Neural cell (in vitro differentiated cells): ENCODE measurements around the gene SDCCAG8. TPM values are rescaled to one million over a fixed set of nuclear protein-coding genes. Genes with fewer than 3 reads are reported as not detected.

Experiments
- H2AFZ ChIP-seq: fragments of 200-600, 300-800 bp; sonication (generic), shearing (Covaris generic); 2 replicates; pipeline ENCODE4 v1.6.0; 2014; ENCODE audit warnings: low read depth, mild to moderate bottlenecking, antibody characterized with exemption, low read length, moderate library complexity
- H3F3A ChIP-seq: fragments of 200-600 bp; shearing (Covaris generic); 2 replicates; pipeline ENCODE4 v1.6.1; 2016; ENCODE audit warnings: mild to moderate bottlenecking, moderate library complexity, mixed read lengths, antibody characterized with exemption, low read length; ENCODE audit not compliant: insufficient read depth, poor library complexity, severe bottlenecking
- H3K27ac ChIP-seq: fragments of 200-600, 300-800 bp; sonication (generic), shearing (Covaris generic); 2 replicates; pipeline ENCODE4 v1.5.1; 2014; ENCODE audit warnings: mild to moderate bottlenecking, low read length, moderate library complexity
- H3K27me3 ChIP-seq: fragments of 300-800, 200-600 bp; sonication (generic), shearing (Covaris generic); 2 replicates; pipeline ENCODE4 v1.6.0; 2014; ENCODE audit warnings: mild to moderate bottlenecking, low read depth, low read length, moderate library complexity; ENCODE audit not compliant: insufficient read depth
- H3K36me3 ChIP-seq: fragments of 300-800, 200-600 bp; sonication (generic), shearing (Covaris generic); 2 replicates; pipeline ENCODE4 v1.5.1; 2014; ENCODE audit warnings: mild to moderate bottlenecking, antibody characterized with exemption, low read length, moderate library complexity; ENCODE audit not compliant: insufficient read depth
- H3K4me2 ChIP-seq: fragments of 300-800, 200-600 bp; sonication (generic), shearing (Covaris generic); 2 replicates; pipeline ENCODE4 v1.6.0; 2014; ENCODE audit warnings: mild to moderate bottlenecking, low read length
- H3K4me3 ChIP-seq: fragments of 300-800, 200-600 bp; sonication (generic), shearing (Covaris generic); 2 replicates; pipeline ENCODE4 v1.5.1; 2014; ENCODE audit warnings: mild to moderate bottlenecking, low read length, moderate library complexity
- H3K79me2 ChIP-seq: fragments of 200-600 bp; shearing (Covaris generic); replicated peaks from 2 replicates; pipeline ENCODE4 v1.6.0; 2014; ENCODE audit warnings: mild to moderate bottlenecking, low read length, moderate library complexity; ENCODE audit not compliant: insufficient read depth
- H3K9ac ChIP-seq: fragments of 300-800, 200-600 bp; sonication (generic), shearing (Covaris generic); 2 replicates; pipeline ENCODE4 v1.6.1; 2016; ENCODE audit warnings: mild to moderate bottlenecking, low read length, mixed read lengths
- H3K9me2 ChIP-seq: fragments of 200-600 bp; shearing (Covaris generic); 2 replicates; pipeline ENCODE4 v1.6.1; 2016; ENCODE audit warnings: mild to moderate bottlenecking, low read length, mixed read lengths; ENCODE audit not compliant: insufficient read depth
- H3K9me3 ChIP-seq: fragments of 200-600, 300-800 bp; sonication (generic), shearing (Covaris generic); 2 replicates; pipeline ENCODE4 v1.6.1; 2016; ENCODE audit warnings: mild to moderate bottlenecking, mixed run types, low read length, moderate library complexity, mixed read lengths
- H4K20me1 ChIP-seq: fragments of 200-600 bp; shearing (Covaris generic); 2 replicates; pipeline ENCODE4 v1.6.1; 2016; ENCODE audit warnings: mild to moderate bottlenecking, mixed run types; ENCODE audit not compliant: insufficient read depth
- CTCF ChIP-seq: fragments of 450-650 bp; IDR thresholded peaks from 2 replicates; pipeline ENCODE4 v1.5.1; 2014; ENCODE audit warnings: antibody characterized with exemption, mild to moderate bottlenecking, moderate library complexity; ENCODE audit not compliant: poor library complexity, severe bottlenecking
- EP300 ChIP-seq: fragments of 450-650 bp; conservative IDR thresholded peaks from 2 replicates; pipeline ENCODE4 v1.6.1; 2014; ENCODE audit warnings: antibody characterized with exemption, mild to moderate bottlenecking, moderate library complexity; ENCODE audit not compliant: poor library complexity, severe bottlenecking
- EZH2 ChIP-seq: fragments of 200-600, 300-800 bp; shearing (Covaris generic), sonication (generic); IDR thresholded peaks from 2 replicates; pipeline ENCODE4 v1.6.1; 2014; ENCODE audit warnings: antibody characterized with exemption, low read length, borderline replicate concordance, mild to moderate bottlenecking; ENCODE audit not compliant: insufficient read depth, poor library complexity, severe bottlenecking
- MXI1 ChIP-seq: fragments of 450-650 bp; conservative IDR thresholded peaks from 2 replicates; pipeline ENCODE4 v1.6.1; 2014; ENCODE audit warnings: antibody characterized with exemption, mild to moderate bottlenecking; ENCODE audit not compliant: poor library complexity, severe bottlenecking
- POLR2AphosphoS5 ChIP-seq: IDR thresholded peaks from 2 replicates; pipeline ENCODE4 v1.6.1; 2012
- RAD21 ChIP-seq: fragments of 450-650 bp; conservative IDR thresholded peaks from 2 replicates; pipeline ENCODE4 v1.6.1; 2014; ENCODE audit warnings: antibody characterized with exemption, mild to moderate bottlenecking, moderate library complexity
- REST ChIP-seq: IDR thresholded peaks from 2 replicates; pipeline ENCODE4 v1.6.1; 2012; ENCODE audit warnings: borderline replicate concordance
- SMC3 ChIP-seq: fragments of 450-650 bp; conservative IDR thresholded peaks from 2 replicates; pipeline ENCODE4 v1.6.1; 2014; ENCODE audit warnings: antibody characterized with exemption, mild to moderate bottlenecking, moderate library complexity; ENCODE audit not compliant: poor library complexity
- TAF1 ChIP-seq: IDR thresholded peaks from 2 replicates; pipeline ENCODE4 v1.6.1; 2012; ENCODE audit warnings: low read depth
- polyA plus RNA-seq: library from polyadenylated mRNA; depleted of rRNA; stranded (reverse); fragments of >200 nt; gene quantifications from 2 replicates; pipeline ENCODE4 v1.2.3, GENCODE V29; 2014

Gene SDCCAG8
- polyA plus RNA-seq, 1 donor from 2014 or later: 32.2 TPM

GRCh38 chr1:243293941-243294722 lies 38.3 kb downstream of the SDCCAG8 start:
- H3K79me2 ChIP-seq: no peaks in the 10 kb centered on the region
- H2AFZ ChIP-seq: no peak overlapping the region
- peaks cover 3% of the 10 kb centered on the region for H3K36me3 ChIP-seq
- H4K20me1 ChIP-seq: no peaks in the 10 kb centered on the region
- no peak overlapping the region for H3K9ac ChIP-seq
- no peak for TF ChIP-seq TAF1
- no peak for TF ChIP-seq CTCF
- TF ChIP-seq SMC3: no peak
- no peak for TF ChIP-seq POLR2AphosphoS5
- TF ChIP-seq EP300: no peak
- TF ChIP-seq RAD21: no peak
- TF ChIP-seq EZH2: no peak
- no peak for TF ChIP-seq MXI1
- TF ChIP-seq REST: no peak
- H3F3A ChIP-seq: no peaks in the 10 kb centered on the region
- no peak overlapping the region for H3K27ac ChIP-seq
- no peaks in the 10 kb centered on the region for H3K9me2 ChIP-seq
- H3K27me3 ChIP-seq: no peaks in the 10 kb centered on the region
- H3K4me3 ChIP-seq: no peak overlapping the region
- H3K9me3 ChIP-seq: no peaks in the 10 kb centered on the region
- H3K4me2 ChIP-seq: no peak overlapping the region

- TF ChIP-seq CTCF (no peak), REST (no peak), SMC3 (no peak), RAD21 (no peak), TAF1 (no peak), MXI1 (no peak), EZH2 (no peak), POLR2AphosphoS5 (no peak), EP300 (no peak)
- Histone ChIP-seq H3K9me2 (no peaks in the 10 kb centered on the region), H3K9me3 (no peaks in the 10 kb centered on the region), H3K27ac (no peak overlapping the region), H3F3A (no peaks in the 10 kb centered on the region), H4K20me1 (no peaks in the 10 kb centered on the region), H3K4me2 (no peak overlapping the region), H3K9ac (no peak overlapping the region), H3K4me3 (no peak overlapping the region), H3K79me2 (no peaks in the 10 kb centered on the region), H3K36me3 (peaks cover 3% of the 10 kb centered on the region), H2AFZ (no peak overlapping the region), H3K27me3 (no peaks in the 10 kb centered on the region)
Measured at GRCh38 chr1:243294723-243295121, 38.9 kb downstream of the SDCCAG8 start.
